ENCODE results near the gene MICA. TPM values are rescaled to one million over a fixed set of nuclear protein-coding genes. Genes with fewer than 3 reads are reported as not detected.

MICA gene
- total RNA-seq, 1 donor from 2014 or later: 5.2 TPM

DNA sequence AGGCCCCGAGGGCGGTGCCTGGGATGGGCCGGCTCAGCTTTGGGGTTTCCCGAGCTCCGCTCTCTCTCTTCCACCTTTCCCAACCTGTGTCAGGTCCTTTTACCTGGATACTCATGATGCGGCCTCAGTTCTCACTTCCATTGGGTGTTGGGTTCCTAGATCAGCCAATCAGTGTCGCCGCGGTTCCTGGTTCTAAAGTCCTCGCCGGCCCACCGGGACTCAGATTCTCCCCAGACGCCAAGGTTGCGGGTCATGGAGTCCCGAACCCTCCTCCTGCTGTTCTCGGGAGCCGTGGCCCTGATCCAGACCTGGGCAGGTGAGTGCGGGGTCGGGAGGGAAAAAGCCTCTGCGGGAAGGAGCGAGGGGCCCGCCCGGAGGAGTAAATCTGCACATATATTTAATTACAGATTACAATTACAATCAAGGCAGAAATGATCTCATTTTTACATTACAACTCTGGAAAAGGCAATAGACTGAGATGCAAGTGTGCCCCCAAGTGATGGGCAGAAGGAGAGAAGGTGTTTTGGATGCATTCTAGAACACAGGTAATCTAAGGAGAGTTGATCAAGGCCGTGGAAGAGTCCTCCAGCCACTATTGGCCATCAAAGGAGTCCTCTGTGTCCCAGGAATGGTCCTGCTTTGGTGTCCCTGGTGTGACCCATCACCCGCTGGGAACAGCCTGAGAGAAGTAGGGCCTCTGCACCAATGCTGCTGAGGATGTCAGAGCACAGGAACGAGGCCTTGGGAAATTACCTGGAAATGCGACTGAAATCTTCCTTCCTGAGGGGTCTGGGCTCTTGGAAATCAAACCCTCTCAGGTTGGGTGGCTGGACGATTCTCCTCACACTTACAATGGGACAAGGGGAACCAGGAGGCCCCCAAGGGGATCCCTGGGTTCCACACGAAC is 59.8 kb downstream of the MICA start:
- H3K4me1 ChIP-seq (ENCODE audit: control insufficient read depth in 3 of 3, insufficient read depth in 3 of 3, low read length in 3 of 3): peaks cover 7 to 33% (median 17%) of the 10 kb centered on the region in 3 donors
- peak overlapping the region; percentile 63 to 83 (median 71) for H3K9ac ChIP-seq (ENCODE audit: low read depth in 1 of 3, low read length in 3 of 3)
- peak overlapping the region; percentile 54 for H3K27ac ChIP-seq (ENCODE audit: low read depth, low read length)
- H3K4me3 ChIP-seq (ENCODE audit: low read length in 3 of 3): peak overlapping the region; percentile 67 to 81 (median 73)
- no peaks in the 10 kb centered on the region for H3K27me3 ChIP-seq (ENCODE audit: control insufficient read depth in 3 of 3, insufficient read depth in 3 of 3, low read length in 3 of 3)
- H3K36me3 ChIP-seq (ENCODE audit: control insufficient read depth in 3 of 3, insufficient read depth in 3 of 3, low read length in 3 of 3): no peaks in the 10 kb centered on the region
- H3K9me3 ChIP-seq (ENCODE audit: control insufficient read depth in 3 of 3, low read length in 3 of 3): no peaks in the 10 kb centered on the region

DNA sequence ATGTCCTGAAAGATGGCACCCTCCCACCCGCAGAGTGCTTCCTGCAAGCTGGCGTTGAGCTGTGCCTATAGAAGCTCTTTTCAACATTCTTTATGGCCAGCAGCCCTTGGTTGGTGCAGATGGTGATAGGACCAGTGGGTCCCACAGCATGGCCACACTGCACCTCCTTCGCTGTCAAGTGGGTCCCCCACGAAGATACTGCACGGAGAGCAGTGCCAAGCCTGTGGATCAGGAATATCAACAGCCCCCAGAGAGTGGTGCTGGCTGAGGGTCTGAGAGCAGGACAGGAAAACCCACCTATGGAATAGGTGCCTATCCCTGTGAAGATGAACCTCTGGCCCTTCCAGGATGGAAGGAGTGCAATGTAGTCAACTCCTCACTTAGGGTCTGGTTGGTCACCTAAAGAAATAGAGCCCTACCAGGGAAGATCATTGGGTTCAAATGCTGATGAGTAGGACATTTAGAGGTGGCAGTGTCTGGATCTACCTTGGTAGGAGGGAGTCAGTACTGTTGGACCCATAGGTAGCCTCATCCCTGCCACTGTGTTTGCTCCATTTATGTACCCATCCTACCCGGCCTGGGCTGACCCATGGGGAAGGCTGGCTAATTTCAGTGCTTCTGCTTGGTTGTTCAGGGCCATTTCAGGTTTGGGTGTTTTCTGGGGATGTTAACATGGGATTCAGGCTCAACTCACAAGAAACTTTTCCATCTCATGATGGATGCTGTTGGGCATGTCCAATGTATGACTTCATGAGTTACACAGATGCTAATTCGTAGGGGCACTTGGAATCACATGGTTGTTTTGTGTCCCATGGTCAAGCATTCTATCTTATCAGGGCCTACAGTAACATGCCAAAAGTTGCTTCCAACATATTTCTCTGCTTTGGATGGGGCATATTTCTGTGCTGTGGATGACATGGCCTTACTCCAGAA is 61.1 kb downstream of the MICA start:
- Histone ChIP-seq H3K9ac (ENCODE audit: low read depth in 1 of 3, low read length in 3 of 3) (no peak overlapping the region), H3K4me3 (ENCODE audit: low read length in 3 of 3) (peak overlapping the region; percentile 67 to 81 (median 73)), H3K27me3 (ENCODE audit: control insufficient read depth in 3 of 3, insufficient read depth in 3 of 3, low read length in 3 of 3) (no peaks in the 10 kb centered on the region), H3K27ac (ENCODE audit: low read depth, low read length) (no peak overlapping the region), H3K4me1 (ENCODE audit: control insufficient read depth in 3 of 3, insufficient read depth in 3 of 3, low read length in 3 of 3) (peaks cover 7 to 37% (median 17%) of the 10 kb centered on the region in 3 donors), H3K9me3 (ENCODE audit: control insufficient read depth in 3 of 3, low read length in 3 of 3) (no peaks in the 10 kb centered on the region), H3K36me3 (ENCODE audit: control insufficient read depth in 3 of 3, insufficient read depth in 3 of 3, low read length in 3 of 3) (no peaks in the 10 kb centered on the region)

Small RNA genes within 50 kb of the gene (small RNA-seq; reads per million reads assigned to genes)
- gene HLA-S (not detected), gene MIR6891 (not detected), gene RF00019 (not detected), gene RNU6-283P (not detected)

Other genes starting within 250 kb of the MICA start
- gene CCHCR1, start 245.8 kb upstream of the MICA start, total RNA-seq: 9.9 TPM
- 8.4 TPM for gene TCF19, start 245.0 kb upstream of the MICA start, total RNA-seq
- not detected for gene POU5F1, start 232.9 kb upstream of the MICA start, total RNA-seq
- 56.9 TPM for gene HLA-C, start 131.5 kb upstream of the MICA start, total RNA-seq
- 92.9 TPM for gene HLA-B, start 46.4 kb upstream of the MICA start, total RNA-seq
- 0.52 TPM for gene MICB, start 94.5 kb downstream of the MICA start, total RNA-seq
- not detected for gene MCCD1, start 125.4 kb downstream of the MICA start, total RNA-seq
- gene DDX39B, start 138.4 kb downstream of the MICA start, total RNA-seq: 436 TPM
- 1.0 TPM for gene ATP6V1G2, start 143.0 kb downstream of the MICA start, total RNA-seq
- gene NFKBIL1, start 144.0 kb downstream of the MICA start, total RNA-seq: 20.4 TPM
- gene LTA, start 168.7 kb downstream of the MICA start, total RNA-seq: not detected
- not detected for gene TNF, start 172.0 kb downstream of the MICA start, total RNA-seq
- gene LTB, start 178.8 kb downstream of the MICA start, total RNA-seq: 2.1 TPM
- gene LST1, start 182.7 kb downstream of the MICA start, total RNA-seq: 3.7 TPM
- not detected for gene NCR3, start 189.4 kb downstream of the MICA start, total RNA-seq
- gene AIF1, start 211.6 kb downstream of the MICA start, total RNA-seq: 19.8 TPM
- 30.8 TPM for gene PRRC2A, start 217.1 kb downstream of the MICA start, total RNA-seq
- gene BAG6, start 249.1 kb downstream of the MICA start, total RNA-seq: 118 TPM

Measured in skeletal muscle tissue (tissue), 5 donors.